SU-DHL-6 (cell line): ENCODE measurements around the gene BRSK2.

Source experiments
- EZH2phosphoT487 ChIP-seq: fragments of 200-600 bp; sonication (generic), shearing (Covaris generic); conservative IDR thresholded peaks from 2 replicates; pipeline ENCODE4 v1.6.1; 2018; ENCODE audit warnings: mild to moderate bottlenecking, antibody characterized with exemption, low read length, moderate library complexity, mixed read lengths
- TF ChIP-seq, protein P1 (sequence below): fragments of 200-600 bp; sonication (generic); IDR thresholded peaks from one replicate; pipeline ENCODE4 v1.5.1; 2017; ENCODE audit warnings: antibody characterized with exemption, mild to moderate bottlenecking, low read length, moderate library complexity; ENCODE audit not compliant: insufficient read depth, poor library complexity, severe bottlenecking

DNA sequence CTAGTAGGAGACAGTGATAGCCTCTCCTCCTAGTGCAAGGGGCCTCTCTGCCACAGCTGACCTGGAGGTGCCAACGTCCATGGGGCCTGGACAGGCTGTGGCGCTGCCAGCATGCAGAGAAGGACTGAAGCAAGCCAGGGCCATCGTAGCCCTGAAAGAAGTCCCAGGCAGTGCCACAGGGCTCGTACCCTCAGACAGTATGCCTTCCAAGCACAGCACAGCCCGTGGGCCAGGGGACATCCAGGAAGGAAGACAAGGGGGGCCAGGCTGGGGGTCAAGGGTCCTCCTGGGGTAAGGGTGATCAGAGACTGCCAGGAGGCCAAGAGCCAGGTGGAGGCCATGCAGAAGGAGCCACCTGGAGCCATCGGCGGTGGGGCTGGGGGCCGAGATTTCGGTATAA is 117.2 kb downstream of the BRSK2 start:
- TF ChIP-seq, protein P1, sequence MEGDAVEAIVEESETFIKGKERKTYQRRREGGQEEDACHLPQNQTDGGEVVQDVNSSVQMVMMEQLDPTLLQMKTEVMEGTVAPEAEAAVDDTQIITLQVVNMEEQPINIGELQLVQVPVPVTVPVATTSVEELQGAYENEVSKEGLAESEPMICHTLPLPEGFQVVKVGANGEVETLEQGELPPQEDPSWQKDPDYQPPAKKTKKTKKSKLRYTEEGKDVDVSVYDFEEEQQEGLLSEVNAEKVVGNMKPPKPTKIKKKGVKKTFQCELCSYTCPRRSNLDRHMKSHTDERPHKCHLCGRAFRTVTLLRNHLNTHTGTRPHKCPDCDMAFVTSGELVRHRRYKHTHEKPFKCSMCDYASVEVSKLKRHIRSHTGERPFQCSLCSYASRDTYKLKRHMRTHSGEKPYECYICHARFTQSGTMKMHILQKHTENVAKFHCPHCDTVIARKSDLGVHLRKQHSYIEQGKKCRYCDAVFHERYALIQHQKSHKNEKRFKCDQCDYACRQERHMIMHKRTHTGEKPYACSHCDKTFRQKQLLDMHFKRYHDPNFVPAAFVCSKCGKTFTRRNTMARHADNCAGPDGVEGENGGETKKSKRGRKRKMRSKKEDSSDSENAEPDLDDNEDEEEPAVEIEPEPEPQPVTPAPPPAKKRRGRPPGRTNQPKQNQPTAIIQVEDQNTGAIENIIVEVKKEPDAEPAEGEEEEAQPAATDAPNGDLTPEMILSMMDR: no peak
- TF ChIP-seq EZH2phosphoT487: no peak
